Lung (tissue), 12 donors: ENCODE results near the gene RBFOX1. TPM values are rescaled to one million over a fixed set of nuclear protein-coding genes. Genes with fewer than 3 reads are reported as not detected.

Experiments used
- ATAC-seq: fragments of 200-7000 bp; cut with Tn5 transposase; one replicate; pipeline ENCODE4 v1.9.1; 2020; ENCODE audit warnings: moderate number of reproducible peaks; ENCODE audit not compliant: insufficient read depth, low FRiP score
- DNase-seq, 3 donors: peaks; one replicate each; pipeline ENCODE4 v3.0.0-alpha.2; 2013 to 2017
- H3K27ac ChIP-seq, 2 donors: one replicate each; pipeline ENCODE4 v1.5.1; 2013; ENCODE audit warnings: mild to moderate bottlenecking in 2 of 2, moderate library complexity in 2 of 2, control low read depth in 1 of 2, inconsistent platforms in 1 of 2, low read depth in 1 of 2, low read length in 1 of 2
- H3K27me3 ChIP-seq, 3 donors: one replicate each; pipeline ENCODE4 v1.5.1; 2013; ENCODE audit warnings: low read length in 2 of 3; ENCODE audit not compliant: control insufficient read depth in 3 of 3, insufficient read depth in 3 of 3
- H3K36me3 ChIP-seq, 4 donors: one replicate each; pipeline ENCODE4 v1.5.1; 2013; ENCODE audit warnings: low read length in 4 of 4, mild to moderate bottlenecking in 1 of 4, moderate library complexity in 1 of 4; ENCODE audit not compliant: control insufficient read depth in 4 of 4, insufficient read depth in 4 of 4
- H3K4me1 ChIP-seq, 5 donors: one replicate each; pipeline ENCODE4 v1.5.1; 2013; ENCODE audit warnings: low read length in 5 of 5, mild to moderate bottlenecking in 2 of 5, moderate library complexity in 1 of 5; ENCODE audit not compliant: control insufficient read depth in 5 of 5, insufficient read depth in 5 of 5
- H3K4me3 ChIP-seq: one replicate; pipeline ENCODE4 v1.5.1; 2013; ENCODE audit warnings: mild to moderate bottlenecking, control low read depth, moderate library complexity
- H3K9ac ChIP-seq, 2 donors: one replicate each; pipeline ENCODE4 v1.5.1; 2013; ENCODE audit warnings: low read length in 2 of 2, control low read depth in 1 of 2; ENCODE audit not compliant: insufficient read depth in 1 of 2
- H3K9me3 ChIP-seq, 4 donors: one replicate each; pipeline ENCODE4 v1.5.1; 2013; ENCODE audit warnings: low read length in 3 of 4, mild to moderate bottlenecking in 1 of 4, moderate library complexity in 1 of 4; ENCODE audit not compliant: control insufficient read depth in 4 of 4, insufficient read depth in 3 of 4
- CTCF ChIP-seq: IDR thresholded peaks from 2 replicates; pipeline ENCODE4 v1.5.1; 2012; ENCODE audit warnings: mild to moderate bottlenecking; ENCODE audit errors: control extremely low read depth, extremely low read depth
- WGBS, 2 donors: extraction: QIAGEN DNeasy Blood & Tissue Kit; methylation state at CpG; one replicate each; pipeline ENCODE4 v1.1.7; 2013; 5-methylcytosine and 5-hydroxymethylcytosine counted together
- polyA plus RNA-seq, 2 donors: library from polyadenylated mRNA; stranded (reverse); fragments of 200-250 nt; gene quantifications; one replicate each; pipeline ENCODE4 v1.2.1, GENCODE V29; 2013
- total RNA-seq, 2 donors: library from RNA; depleted of rRNA in 1 of 2; stranded (reverse); fragments of >200 nt in 1 of 2; gene quantifications; one replicate each; pipeline ENCODE4 v1.2.1, GENCODE V29; 2014 to 2021
- donor health status: control.
- donor health status: control.
- donor health status: Bipolar disorder and iron deficiency.
- donor health status: healthy.
- donor health status: DM: yes; HTN: yes; CAD: no.

RBFOX1 gene
- total and polyA plus RNA-seq, 4 donors: 0.55 to 3.0 TPM; not detected in 2

GRCh38 chr16:7398536-7398935 is 65.9 kb downstream of the RBFOX1 start:
- H3K4me3 ChIP-seq: no peak overlapping the region
- peaks cover 0 to 2% (median 0%) of the 10 kb centered on the region in 3 donors for H3K27me3 ChIP-seq
- 91 to 95% methylated on average over 4 of the region's 4 CpGs for WGBS, 2 donors
- no peak for ATAC-seq
- H3K9ac ChIP-seq: no peak overlapping the region
- no peaks in the 10 kb centered on the region for H3K36me3 ChIP-seq
- DNase-seq: no peak
- no peak for TF ChIP-seq CTCF
- peaks cover 0 to 3% (median 0%) of the 10 kb centered on the region in 5 donors for H3K4me1 ChIP-seq
- no peaks in the 10 kb centered on the region for H3K9me3 ChIP-seq
- no peak overlapping the region for H3K27ac ChIP-seq

GRCh38 chr16:7399296-7399695 is 66.7 kb downstream of the RBFOX1 start:
- ATAC-seq: no peak
- no peak overlapping the region for H3K27ac ChIP-seq
- no peak for DNase-seq
- no peak overlapping the region for H3K9ac ChIP-seq
- H3K27me3 ChIP-seq: peaks cover 0 to 2% (median 0%) of the 10 kb centered on the region in 3 donors
- H3K36me3 ChIP-seq: no peaks in the 10 kb centered on the region
- H3K9me3 ChIP-seq: no peaks in the 10 kb centered on the region
- peaks cover 0 to 3% (median 0%) of the 10 kb centered on the region in 5 donors for H3K4me1 ChIP-seq
- H3K4me3 ChIP-seq: no peak overlapping the region
- 90% methylated on average over 7 of the region's 7 CpGs for WGBS, 2 donors
- TF ChIP-seq CTCF: no peak

- Histone ChIP-seq H3K9me3 (no peaks in the 10 kb centered on the region), H3K4me1 (peaks cover 0 to 3% (median 0%) of the 10 kb centered on the region in 5 donors), H3K36me3 (no peaks in the 10 kb centered on the region), H3K4me3 (no peak overlapping the region), H3K27ac (no peak overlapping the region), H3K27me3 (peaks cover 0 to 2% (median 0%) of the 10 kb centered on the region in 3 donors), H3K9ac (no peak overlapping the region)
- DNase-seq: no peak
- WGBS, 2 donors: 53 to 74% methylated on average over 5 of the region's 5 CpGs
- ATAC-seq: no peak
- TF ChIP-seq CTCF: no peak
These were observed 67.7 kb downstream of the RBFOX1 start for GRCh38 chr16:7400117-7400890.

- no peak for ATAC-seq
- no peak overlapping the region for H3K4me3 ChIP-seq
These were observed 71.6 kb downstream of the RBFOX1 start for GRCh38 chr16:7404217-7404616.

More at GRCh38 chr16:7404217-7404616, 71.6 kb downstream of the RBFOX1 start:
- Histone ChIP-seq H3K27me3 (peaks cover 0 to 3% (median 0%) of the 10 kb centered on the region in 3 donors), H3K9me3 (no peaks in the 10 kb centered on the region), H3K36me3 (no peaks in the 10 kb centered on the region), H3K9ac (no peak overlapping the region), H3K27ac (no peak overlapping the region), H3K4me1 (peaks cover 0 to 3% (median 0%) of the 10 kb centered on the region in 5 donors)
- TF ChIP-seq CTCF: no peak
- 36 to 50% methylated on average over 5 of the region's 5 CpGs for WGBS, 2 donors
- no peak for DNase-seq
